Forelimb muscle (tissue), 1 donor: ENCODE results near the gene GCNT4. TPM values are rescaled to one million over a fixed set of nuclear protein-coding genes. Genes with fewer than 3 reads are reported as not detected.

Source experiments
- DNase-seq: peaks from one replicate; pipeline ENCODE4 v3.0.0-alpha.2; 2013; ENCODE audit warnings: low read depth
- polyA plus RNA-seq: library from polyadenylated mRNA; unstranded; fragments of 120-200 nt; gene quantifications from one replicate; pipeline ENCODE4 v1.2.1, GENCODE V29; 2013; ENCODE audit not compliant: insufficient read length

Gene GCNT4
- polyA plus RNA-seq, 1 donor: 0.15 TPM

DNA sequence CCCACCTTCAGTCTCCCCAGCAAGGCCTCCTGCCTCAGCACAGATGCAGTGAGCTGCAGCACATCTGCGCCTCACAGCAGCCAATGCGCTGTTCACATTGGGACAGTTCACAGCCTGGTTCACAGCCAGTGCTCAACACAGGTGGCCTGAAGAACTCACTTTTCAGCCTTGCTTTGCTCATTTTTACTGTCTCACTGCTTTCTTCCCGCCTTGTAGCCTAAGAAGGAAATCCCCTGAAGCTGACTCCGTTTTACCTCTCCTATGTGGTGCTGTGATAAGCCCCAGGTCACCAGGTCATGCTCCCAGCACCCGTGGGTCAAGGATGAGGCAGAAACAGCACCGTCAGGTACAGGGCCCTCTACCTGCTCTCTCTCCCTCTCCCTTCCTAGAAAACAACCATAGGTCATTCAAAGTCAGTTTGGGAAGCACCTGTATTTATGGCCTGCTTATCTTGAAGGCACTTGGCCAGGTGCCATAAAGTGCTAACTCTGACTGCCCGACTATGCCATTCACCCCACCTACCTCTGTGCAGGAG lies 1.1 kb downstream of the GCNT4 start:
- DNase-seq: no peak

GRCh38 chr5:75050415-75050814 lies 1.9 kb downstream of the GCNT4 start:
- no peak for DNase-seq

DNA sequence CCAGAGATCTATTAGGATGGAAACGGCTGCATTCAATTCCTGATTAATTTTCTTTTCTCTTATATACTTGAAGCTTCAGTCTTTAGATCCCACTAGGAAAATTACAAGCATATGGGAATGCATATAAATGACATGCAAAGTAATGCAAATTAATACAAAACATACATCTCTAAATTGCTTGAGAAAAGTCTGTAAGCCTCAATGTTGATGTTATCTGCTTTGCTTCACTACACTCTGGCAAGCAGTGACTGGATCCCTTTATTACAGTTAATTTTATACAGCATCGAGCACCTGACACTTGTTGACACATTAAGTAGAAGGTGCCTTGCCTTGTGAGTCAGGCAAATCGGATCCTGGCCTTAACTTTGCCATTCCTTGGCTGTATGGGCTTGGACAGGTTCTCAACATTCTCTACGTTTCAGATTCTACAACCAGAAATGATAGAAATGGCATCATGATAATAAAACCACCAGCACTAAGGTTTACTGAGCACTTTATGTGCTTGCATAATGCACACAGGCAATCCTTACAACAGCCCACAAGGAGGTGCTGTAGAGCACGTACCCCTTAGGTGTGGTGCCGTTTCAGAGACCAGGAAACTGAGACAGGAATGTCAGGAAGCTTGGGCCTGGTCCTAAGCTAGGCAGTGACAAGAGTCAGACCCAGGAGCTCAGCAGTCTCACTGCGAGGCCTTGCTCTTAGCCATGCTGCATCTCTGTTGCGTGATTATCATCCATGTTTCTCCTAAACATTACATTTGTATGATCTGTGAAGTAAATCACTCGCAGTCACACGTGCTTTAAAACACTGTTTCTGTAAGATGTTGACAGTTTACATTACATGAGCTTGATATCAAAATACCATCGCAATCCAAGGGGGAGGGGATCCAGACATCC lies 2.7 kb downstream of the GCNT4 start:
- DNase-seq: no peak

- no peak for DNase-seq
Measured at GRCh38 chr5:75048457-75048953, 3.9 kb downstream of the GCNT4 start.

- DNase-seq: no peak
Measured at GRCh38 chr5:75047356-75047755, 5.0 kb downstream of the GCNT4 start.

GRCh38 chr5:75046366-75047142 lies 5.8 kb downstream of the GCNT4 start:
- DNase-seq: no peak

DNA sequence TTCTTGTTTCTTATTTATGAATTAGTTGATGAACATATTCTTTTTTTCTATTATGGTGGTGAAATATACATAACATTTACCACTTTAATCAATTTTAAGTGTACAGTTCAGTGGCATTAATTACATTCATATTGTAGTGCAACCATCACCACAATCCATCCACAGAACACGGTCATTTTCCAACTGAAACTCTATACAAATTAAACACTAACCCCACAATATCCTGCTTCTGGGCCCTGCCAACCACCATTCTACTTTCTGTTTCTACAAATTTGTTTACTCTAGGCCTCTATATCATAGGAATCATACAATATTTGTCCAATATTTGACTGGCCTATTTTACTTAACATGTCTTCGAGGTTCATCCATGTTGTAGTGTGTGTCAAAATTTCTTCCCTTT lies 7.3 kb downstream of the GCNT4 start:
- DNase-seq: no peak

- DNase-seq: no peak
Measured at GRCh38 chr5:75044406-75044805, 8.0 kb downstream of the GCNT4 start.

DNA sequence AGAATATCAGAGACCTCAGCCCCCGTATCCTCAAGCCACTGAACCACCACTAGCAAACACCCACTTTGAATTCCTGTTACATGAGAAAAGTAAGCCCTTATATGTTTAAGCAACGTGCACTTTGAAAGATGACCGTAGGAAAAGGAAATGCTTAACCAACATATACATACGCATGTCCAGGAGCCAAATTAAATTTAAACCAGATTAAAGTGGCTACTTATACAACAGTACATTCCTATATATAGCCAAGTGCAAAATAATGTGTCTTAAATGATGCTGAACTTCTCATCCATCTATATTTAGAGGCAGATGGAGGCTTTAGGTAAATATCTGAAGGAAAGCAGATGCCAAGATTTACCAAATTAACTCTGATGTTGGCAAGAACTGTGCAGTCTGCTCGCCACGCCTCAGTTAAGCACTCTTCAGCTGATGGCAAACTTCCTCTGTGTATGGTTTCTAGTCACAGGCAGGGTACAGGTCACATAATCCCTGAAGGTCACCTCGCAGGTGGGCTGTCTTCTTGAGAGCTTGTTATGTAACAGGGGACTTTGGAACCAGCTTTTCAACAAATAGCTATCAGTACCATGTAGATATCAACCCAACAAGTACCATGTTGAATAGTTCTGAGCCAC lies 8.6 kb downstream of the GCNT4 start:
- no peak for DNase-seq

DNA sequence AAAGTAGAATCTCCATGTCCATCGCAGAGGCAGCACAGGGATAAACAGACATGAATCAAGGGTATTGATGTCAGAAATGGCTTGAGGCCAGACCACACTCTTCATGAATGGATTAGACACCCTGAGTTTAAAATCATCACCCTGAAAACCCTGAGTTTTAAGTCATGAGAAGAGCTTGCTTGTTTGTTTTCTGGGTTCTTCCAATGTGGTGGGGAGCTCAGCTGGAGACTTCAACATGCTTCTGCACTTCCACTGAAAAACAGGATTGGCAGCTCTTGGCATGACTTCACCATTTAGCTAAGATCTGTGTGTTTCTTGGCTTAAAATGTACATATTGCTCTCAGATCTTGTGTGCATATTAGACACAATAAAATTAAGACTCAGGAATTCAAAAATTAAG lies 9.8 kb downstream of the GCNT4 start:
- DNase-seq: no peak

DNA sequence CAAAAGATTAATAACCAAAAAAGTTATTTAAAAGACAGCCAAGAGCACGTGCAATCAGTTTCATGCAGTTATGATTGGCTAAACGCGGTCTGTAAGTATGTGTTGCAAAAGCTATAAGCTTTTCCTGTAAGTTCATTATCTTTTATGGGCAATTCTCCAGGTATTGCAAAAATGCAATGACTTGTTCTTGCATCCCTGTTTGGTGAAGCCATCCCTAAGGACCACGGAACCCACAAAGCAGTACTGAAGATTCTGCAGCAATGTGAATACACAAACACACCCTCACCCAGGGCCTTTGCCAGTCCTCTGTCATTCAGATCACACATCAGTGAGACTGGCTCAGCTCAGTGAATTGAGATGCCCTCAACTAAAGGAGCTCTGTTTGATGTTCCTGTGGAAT lies 11.4 kb downstream of the GCNT4 start:
- no peak for DNase-seq

DNA sequence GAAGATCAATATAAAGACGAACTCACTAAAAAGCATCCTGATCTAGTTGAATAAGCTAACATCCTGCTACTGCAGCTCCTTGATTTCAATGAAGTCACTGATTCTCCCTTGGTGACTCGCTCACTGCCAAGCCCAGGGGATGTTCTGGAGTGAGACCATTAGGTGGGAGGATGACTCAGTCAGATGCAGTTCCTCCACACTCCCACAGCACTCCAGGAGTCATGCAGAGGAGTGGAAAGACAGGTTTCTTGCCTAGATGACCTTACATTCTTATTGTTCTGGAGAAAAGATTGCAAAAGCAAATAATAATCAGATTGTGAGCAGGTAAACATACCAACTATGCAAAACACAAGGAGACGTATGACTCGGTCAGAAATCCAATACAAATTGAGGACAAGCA lies 15.3 kb downstream of the GCNT4 start:
- DNase-seq: no peak

GRCh38 chr5:75034137-75034739 lies 18.1 kb downstream of the GCNT4 start:
- DNase-seq: no peak

- no peak for DNase-seq
Measured at GRCh38 chr5:75031366-75031765, 21.0 kb downstream of the GCNT4 start.

GRCh38 chr5:75028090-75028489 lies 24.3 kb downstream of the GCNT4 start:
- no peak for DNase-seq

DNA sequence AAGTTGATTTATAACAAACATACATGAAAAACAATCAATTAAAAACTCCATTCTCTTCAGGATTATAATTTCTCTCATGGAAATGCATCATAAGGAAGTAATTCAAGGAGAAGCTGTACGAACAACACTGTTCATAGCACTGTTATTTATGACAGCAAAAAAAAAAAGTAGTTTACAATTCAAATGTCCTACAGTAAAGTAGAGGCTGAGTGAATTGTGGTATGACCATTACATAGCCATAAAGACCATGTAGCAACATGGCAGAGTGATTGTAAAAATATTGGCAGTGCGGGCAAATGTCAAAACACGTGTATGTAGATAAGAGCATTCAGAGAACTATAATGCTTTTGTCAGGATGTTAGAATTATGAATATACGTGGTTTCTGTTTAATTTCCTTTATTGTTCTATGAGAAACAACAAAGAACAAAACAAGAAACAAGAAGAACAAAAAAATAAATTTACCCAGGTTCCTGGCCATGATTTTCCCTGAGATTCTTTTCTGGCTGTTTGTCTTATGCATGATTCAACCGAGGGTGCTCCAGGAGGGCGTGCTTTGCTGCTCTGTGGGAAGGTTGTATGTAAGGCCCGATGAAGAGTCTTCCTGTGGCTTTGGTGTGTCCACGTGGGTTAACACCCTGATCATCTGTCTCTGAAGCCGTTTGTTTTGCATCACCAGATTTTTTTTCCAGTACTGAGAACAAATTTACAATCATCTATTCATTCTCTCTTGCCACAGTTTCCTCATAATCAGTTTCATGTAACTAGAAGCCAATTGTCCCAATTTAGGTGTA lies 28.8 kb downstream of the GCNT4 start:
- no peak for DNase-seq

DNA sequence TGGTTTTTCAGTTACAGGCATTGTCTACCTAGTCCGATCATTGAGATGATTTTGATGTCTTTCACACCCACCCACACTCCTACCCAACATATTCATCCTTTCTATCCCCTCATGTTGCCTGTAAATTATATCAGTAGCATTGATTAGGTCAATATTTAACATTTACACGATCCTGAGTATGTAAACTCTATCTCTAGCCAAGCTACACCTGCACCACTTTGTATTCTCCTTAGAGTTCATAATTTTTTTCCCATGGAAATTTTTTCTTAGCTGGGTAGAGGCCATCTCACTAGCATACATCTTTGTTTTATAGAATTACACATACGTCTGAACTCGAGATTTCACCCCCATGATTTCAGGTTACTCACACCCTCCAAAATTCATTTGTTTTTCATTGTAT lies 30.6 kb downstream of the GCNT4 start:
- DNase-seq: no peak

- no peak for DNase-seq
Measured at GRCh38 chr5:75021219-75021618, 31.1 kb downstream of the GCNT4 start.

GRCh38 chr5:75020016-75020656 lies 32.2 kb downstream of the GCNT4 start:
- DNase-seq: no peak
